HCEC 1CT (cell line): ENCODE data around the gene TGFBR1.
A peak's percentile ranks its signal among the peaks of the same experiment; 100 is the strongest.
"Not testable (repeated sequence)": the region's sequence is repeated elsewhere in the genome, so short reads cannot be mapped to it uniquely, and the experiment has no call there.

Experiments used
- DNase-seq: peaks from one replicate; pipeline ENCODE4 v3.0.0-alpha.2; 2017

The TGFBR1 gene

DNA sequence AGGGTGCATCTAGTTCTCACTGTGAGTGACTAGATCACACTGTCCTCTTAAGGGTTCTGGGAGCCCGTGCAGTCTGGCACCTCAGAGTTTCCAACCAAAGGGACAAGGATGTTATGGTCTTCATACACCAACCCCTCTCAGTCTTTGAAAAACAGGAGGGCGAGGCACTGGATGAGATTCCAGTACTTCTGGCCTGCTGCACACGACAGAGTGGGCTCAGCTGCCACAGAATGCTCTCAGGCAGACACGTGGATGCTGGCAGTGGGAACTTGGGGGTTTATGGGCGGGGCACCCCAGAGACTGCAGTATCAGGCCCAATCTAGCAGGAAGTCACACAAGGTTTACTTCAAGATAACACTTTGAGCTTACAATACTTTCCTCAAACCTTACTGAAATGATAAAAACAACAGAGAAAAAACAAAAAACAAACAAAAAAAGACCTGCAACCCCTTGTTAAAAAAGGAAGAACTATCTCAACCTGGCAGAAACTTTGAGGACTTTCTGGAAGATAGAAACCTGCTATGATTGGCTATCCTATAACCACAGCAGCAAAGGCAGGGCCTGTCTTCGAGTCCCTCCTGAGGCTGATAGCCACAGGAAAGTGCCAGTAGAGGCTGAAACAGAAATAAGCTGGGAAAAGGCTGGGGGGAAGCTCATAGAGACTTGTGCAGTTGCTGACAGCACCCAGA is 28.3 kb upstream of the TGFBR1 start:
- no peak for DNase-seq

DNA sequence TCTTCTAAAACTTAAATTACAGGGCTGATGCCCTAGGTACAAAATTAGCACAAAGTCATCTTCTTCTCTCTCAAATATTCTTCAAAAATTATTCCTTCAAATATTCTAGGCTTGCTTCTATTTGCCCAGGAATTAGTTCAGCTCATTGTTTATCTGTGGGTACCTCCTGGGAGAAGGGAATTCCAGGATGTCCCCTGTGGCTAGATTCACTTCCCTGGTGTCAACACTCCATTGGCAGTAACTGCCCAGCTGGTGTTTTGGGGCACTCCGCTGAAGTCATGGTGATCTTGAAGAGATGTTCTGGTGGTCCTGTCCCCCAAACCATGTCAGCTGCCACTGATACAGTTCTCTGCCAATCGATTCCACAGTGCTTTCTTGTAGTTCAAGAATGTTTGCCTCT is 26.2 kb upstream of the TGFBR1 start:
- DNase-seq = no peak

DNA sequence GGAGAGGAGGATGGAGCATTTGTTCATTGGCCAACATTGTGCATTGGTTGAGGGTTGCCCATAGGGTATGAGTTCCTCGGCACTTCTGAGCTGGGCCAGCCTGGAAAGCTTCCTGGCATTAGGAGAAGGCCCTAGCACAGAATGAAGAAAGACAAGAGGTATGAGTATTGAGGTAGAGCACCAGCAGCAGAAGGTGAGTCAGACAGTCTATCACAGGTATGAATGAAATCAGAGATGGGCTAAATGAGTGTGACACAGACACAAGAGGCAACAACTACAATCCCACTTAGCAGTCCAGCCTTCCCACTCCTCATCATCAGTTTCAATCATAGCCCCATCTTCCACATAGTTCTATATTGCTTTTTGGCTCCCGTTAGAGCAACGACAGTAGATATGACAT is 25.4 kb upstream of the TGFBR1 start:
- DNase-seq = no peak

DNA sequence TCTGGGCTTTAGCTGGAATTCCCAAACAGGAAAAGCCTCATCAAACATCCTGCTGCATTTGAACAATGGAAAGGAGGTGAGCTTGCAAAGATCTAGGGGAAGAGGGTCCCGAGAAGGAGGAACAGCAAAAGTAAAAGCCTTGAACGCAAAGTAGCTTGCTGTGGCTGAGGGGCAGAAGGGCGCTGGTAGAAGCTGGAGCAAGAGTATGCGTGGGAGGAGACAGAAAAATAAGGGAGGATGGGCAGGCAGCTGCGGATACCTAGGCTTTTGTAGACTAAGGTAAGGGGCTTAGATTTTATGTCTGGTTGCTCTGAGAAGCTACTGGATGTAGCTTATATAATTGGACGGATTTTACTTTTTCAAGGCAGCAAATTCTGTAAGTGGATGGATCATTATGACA is 21.9 kb upstream of the TGFBR1 start:
- no peak for DNase-seq

DNA sequence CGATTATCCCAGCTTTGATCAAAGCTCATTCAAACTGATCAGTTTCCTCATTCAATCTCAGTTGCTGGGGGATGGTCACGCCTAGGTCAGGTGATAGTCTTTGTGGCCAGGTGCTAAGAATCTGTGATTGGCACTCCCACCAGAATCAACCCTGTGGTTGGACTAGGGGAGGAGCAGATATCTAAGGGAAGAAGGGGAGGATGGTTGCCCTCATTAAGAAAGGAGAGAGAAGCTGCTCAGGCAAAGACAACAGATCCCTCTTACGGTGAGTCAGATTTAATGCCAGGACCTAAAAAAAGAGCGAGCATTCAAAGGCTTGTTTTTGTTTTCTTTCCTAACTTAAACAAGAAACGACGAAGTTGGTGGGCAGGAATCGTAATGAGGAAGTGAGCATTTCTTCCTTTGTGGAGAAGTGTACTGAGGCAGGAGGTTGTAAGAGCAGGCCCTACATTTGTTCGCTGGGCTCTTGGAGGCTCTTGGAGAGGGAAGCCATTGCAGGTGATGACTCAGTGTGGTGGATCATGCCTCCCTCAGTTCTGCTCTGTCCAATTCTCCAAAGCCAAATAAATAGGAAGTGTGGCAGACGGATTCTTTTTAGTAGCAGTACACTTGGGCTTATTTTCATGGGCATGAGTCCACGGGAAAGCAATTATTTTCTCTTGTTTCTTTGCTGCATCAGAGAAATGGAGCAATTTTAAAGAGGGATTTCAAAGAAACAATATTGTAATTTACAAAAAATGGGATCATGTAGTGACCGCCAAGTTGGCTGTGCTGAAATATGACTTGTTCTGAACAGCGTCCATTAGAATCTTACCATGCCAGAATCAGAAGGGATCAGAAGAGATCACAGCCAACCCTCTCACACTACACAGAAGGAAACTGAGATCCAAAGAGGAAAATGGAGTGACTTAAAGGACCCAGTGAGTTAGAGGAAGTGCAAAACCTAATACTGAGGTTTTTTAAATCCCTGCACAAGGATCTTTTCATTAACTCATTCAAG is 18.7 kb upstream of the TGFBR1 start:
- no peak for DNase-seq

DNA sequence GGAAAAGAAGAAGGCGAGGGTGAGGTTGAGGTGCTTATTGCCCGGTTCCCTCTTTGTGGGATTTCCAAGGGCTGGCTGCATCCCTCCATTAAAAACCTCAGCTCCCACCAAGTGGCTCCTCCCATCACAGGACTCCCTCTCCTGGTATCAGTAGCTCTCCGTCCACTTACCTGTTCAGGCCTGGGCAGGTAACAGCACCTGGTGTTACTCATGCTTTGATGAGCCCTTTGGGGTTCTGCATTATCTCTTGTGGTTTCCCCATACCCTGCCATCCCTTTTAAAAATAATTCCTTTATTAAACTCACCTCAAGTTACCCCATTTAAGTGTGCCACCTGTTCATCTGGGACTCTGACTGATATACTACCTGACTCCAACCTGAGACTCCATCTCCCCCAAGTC is 17.5 kb upstream of the TGFBR1 start:
- no peak for DNase-seq

DNA sequence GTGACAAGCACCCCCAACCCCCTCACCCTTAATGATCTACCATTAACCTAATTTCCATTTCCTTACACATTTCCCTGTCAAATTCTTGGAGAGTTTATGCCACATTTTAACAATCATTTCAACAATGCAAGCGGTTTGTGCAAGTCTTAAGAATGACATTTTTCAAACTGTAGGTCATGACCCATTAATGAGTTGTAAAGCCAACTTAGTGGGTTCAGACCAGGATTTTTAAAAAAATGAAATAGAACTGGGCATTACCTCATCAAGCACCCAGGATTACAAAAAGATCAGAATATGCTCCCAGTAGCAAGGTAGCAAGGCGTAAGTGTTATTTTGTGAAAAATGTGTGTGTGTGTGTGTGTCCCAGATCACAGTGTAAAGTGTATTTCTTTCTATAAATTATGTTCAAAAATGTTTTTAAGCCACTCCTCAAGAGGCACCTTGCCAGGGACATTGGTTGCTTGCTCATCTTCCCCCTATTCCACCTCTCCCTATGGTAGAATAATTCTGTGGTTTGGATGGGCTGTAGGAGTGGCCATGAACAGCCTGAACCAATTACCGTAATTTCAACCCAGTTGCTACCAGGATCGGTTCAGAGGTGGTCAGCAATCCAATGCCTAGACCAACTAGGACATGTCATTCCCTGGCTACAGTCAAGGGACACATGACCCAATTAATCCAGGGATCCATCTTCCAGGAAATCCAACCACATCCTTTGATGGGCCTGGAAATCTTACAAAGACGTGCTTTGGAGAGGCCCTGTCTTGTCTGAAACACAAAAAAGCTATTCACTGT is 14.4 kb upstream of the TGFBR1 start:
- DNase-seq = no peak

DNA sequence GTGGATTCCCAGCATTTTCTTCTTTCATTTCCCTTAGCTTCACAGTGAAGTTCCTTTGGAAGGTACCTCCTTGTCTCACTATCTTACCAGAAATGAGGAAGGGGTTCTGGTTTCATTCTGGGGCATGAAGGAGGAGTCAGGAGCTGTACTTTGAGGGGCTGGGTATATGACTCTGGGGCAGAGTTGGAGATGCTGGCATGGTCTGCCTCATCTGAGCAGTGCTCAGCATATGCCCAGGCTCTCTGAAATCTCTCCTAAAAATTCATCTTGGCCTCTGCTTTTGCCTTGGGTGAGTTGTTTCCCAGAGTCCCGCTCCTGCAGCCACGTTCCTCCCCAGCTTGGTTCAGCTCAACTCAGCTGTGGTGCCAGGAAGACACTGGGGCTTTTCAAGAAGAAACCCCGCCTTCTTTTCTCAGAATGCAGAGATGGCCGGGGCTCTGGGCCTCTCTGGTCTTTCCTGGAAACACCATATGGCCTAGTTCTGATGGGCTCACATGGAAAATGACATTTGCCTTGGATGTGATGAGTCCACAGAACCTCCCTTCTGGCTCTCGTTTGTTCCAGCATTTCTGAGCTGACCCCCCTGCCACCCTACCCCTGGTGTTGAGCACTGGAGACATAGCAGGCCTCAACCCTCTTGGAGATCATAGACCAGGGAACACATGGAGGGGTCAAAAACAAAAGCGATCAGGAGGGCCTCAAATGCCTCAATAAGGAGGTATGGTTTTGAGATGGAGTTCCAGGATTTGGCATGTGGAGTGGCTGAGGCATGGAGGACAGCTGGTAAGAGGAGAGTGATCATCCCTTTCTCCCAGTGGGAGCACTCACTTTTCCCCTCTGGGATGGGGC is 12.0 kb upstream of the TGFBR1 start:
- DNase-seq = no peak

DNA sequence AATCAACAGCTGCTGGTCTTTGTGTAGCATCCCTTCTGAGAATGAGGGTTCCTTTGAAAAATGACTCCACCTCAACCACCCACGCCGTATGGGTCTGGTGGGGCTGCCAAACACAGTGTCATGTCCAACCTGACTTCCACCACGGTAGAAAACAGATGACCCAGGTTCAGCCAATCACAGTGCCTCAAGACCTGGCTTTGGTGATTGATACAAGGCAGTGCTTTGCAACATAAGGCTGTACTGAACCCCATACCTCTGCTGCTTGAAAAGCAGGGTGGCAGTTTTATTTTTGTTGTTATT is 11.5 kb upstream of the TGFBR1 start:
- no peak for DNase-seq

DNA sequence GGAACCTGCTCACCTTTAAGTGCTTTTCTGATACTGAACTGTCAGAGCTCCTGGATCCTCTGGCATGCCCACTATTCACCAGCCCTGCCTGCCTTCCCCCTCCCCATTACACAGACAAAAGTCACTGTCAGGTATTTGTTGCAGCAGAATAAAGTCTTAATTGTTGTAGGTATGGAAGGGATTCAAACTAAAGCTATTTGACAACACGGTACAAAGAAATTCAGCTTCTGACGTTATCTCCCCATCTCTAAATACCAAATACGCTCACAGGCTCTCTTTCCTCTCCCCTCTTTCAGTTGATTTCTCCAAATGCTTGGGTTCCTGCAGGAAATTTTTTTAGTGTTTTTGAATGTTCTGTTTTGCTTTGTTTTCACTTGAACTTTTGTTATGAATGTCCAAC is 9.3 kb upstream of the TGFBR1 start:
- DNase-seq = no peak

DNA sequence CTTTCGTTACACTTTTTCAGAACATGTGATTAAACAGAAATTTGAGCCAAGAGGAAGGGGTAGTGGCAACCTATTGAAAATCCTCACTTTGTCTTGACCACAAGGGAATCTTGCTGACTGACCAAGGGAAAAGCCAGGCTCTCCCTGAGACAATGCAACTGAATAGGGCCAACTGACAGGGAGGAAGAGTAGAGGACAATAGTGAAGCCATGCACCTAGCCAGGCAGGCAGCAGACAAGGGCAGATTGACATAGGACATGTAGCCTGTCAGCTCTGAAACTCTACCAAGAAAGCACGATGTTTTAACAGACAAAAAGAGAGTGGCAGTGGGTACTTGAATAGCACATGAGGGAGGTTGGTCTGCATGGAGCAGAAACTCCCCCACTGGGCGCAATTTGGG is 8.5 kb upstream of the TGFBR1 start:
- no peak for DNase-seq

DNA sequence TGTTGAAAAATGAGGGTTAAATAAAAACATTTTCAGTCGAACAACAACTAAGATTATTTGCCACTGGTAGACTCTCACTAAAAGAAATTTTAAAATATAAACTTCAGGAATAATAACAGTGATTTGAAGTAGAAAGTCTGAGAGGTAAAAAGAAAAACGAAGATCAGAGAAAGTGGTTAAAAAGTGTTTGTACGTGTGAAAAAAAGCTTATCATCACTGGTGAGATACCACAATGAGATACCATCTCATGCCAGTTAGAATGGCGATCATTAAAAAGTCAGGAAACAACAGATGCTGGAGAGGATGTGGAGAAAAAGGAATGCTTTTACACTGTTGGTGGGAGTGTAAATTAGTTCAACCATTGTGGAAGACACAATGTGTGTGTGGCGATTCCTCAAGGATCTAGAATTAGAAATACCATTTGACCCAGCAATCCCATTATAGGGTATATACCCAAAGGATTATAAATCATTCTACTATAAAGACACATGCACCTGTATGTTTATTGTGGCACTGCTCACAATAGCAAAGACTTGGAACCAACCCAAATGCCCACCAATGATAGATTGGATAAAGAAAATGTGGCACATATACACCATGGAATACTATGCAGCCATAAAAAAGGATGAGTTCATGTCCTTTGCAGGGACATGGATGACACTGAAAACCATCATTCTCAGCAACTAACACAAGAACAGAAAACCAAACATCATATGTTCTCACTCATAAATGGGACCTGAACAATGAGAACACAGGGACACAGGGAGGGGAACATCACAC is 4.9 kb upstream of the TGFBR1 start:
- not testable (repeated sequence) for DNase-seq

DNA sequence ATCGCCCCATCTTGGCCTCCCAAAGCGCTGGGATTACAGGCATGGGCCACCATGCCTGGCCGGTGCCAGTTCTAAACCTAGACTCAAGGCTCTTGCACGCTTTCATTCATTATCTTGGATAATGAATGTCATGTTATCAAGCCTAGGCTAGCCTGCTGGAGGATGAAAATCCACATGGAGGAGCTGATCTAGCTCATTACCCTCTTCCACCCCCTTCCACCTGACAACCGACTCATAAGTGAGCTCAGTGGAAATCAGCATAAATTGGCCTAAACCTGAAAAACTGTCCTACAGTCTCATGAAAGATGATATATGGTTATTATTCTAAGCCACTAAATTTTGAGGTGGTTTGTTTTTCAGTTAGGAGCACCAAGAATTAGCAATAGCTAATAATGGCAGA is 3.6 kb upstream of the TGFBR1 start:
- no peak for DNase-seq

DNA sequence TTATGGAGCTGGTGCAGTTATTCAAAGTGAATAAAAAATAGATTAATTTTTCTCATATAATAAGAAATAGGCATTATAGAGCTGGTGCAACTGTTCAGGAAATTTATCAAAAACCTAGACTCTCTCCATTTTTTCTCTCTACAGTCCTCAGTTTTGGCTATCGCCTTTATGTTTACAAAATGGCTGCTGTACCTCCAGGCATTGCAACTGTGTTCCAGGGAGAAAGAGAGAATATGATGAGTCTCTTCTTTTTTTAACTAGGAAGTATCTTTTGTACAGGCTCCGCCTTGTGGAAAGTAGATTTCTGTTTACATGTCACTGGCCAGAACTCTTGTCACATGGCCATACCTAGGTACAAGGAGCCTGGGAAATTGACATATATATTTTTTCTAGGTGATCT is 3.1 kb upstream of the TGFBR1 start:
- DNase-seq = no peak

DNA sequence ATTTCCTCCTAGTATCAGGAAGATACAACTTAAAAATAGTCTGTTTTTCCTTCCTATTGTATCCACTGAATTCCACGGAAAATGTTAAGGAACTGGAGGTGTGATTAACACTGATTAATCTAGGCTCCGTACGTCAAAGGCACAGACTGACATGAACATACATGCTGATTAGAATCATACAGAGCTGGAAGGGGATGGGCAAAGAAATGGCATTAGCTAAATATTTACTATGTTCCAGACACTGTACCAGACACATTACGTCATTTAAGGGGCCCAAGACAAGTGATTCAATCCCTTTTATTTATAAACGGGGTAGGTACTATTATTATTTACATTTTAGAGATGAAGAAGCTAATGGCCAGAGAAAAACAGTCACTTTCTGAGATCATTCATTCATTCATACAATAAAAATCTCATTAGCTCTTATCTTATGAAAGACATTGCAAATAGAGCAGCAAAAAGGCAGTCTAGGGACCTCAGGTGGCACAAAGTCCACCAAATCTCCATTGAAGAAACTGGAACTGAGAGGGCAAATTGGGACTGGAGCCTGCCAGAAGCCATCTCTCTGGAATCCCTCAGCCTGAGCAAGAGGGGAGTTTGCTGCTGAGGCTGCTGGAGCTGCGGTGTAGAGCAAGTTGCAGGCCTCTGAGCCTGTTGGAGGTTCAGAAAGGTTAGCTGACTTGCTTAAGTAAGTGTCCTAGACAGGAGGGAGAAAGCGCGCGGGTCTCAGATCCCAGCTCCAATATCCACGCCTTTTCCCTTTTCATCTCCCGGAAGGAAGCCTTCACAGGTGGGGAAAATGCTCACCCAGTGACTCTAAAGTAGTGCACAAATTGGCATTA is 1.6 kb upstream of the TGFBR1 start:
- DNase-seq = no peak

DNA sequence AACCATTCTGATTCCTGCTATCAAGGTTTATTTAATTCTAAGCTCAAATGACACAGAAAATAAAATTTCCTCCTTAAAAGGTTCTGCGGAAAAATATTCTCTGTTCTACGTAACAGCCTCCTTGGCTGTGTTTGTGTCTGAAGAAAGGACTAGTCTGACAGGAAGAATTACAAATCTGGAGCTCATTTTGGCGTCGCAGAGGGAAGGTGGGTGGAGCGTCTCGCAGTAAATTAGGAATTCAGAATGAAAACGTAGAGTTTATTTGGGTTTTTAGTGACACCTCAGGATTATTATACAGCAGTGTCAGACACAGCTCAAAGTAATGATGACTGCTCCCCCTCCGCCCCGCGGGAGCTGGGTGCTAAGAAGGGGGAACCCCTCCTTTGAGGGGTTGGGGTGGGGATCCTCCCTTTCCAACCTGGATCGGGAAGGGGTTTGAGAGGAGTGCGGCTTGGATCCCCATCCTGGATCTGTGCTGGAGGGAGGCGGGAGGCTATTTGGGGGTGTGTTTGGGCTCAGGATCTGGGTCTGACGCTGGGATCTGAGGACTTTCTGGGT is 933 bp upstream of the TGFBR1 start:
- DNase-seq = peak; percentile 54

DNA sequence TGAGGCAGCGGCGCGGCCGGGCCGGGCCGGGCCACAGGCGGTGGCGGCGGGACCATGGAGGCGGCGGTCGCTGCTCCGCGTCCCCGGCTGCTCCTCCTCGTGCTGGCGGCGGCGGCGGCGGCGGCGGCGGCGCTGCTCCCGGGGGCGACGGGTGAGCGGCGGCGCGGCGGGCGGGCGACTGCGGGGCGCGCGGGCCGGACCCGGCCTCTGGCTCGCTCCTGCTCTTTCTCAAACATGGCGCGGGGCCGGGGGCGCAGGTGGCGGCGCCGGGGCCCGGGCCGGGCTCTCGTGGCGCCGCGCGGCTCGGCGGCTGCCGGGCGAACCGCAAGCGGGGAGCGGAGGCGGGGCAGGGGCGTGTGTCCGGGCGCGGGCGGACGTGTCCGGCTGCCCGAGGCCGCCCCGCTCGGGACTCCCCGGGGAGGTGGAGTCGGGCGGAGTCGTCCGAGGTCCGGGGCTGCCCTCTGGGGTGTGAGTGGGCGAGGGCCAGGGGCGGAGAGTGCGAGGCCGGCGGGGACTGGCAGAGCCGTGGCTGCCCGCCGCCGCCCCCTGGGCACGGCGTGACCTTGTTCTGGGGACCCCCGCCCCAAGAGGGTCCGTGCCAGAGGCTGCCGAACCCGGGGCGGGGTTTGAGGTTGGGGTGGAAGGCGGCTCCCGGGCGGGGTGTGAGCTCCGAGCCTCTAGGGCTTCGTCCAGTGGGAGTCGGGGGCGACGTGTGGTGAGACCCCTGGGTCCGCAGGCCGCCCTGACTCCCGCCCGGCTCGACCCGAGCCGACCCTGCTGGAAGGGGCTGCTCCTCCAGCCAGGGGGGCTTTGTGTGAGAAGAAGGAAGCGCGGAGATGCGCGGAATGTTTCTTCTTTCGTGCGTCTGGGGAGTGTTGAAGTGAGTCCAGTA is 485 bp downstream of the TGFBR1 start:
- DNase-seq = peak; percentile 76

DNA sequence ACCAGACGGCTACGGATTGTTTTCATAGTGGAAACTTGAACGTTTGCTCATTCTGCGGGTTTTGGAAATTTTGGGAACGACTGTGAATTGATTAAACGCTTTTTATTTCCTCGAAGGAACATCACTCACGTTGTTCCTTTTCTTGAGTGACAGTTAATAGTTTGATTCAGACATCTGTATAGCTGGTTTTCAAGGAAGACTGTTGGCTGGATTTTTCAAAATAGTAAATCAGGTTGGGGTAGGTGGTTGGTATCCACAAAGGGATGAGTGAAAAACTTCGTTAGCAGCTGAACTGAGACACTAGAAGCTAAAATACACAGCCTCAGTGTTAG is 1.1 kb downstream of the TGFBR1 start:
- peak; percentile 42 for DNase-seq

DNA sequence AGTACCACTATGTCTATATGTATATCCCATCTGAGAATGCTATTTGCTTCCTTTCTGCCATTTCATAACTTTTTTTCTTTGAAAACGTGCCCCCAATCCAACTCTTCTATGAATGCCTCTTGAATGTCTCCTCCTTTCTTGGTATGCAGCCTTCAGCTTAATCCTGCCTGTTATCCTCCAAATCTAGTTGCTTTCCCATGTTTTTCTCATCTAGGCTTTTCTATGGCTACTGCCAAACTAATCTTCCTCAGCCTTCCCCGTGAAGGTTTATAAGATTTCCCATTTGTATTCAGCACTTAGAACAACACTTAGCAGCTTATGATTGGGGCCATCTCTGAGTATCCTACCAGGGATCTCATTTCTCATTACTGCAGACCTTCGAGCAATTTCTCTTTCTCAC is 2.5 kb downstream of the TGFBR1 start:
- DNase-seq = no peak

DNA sequence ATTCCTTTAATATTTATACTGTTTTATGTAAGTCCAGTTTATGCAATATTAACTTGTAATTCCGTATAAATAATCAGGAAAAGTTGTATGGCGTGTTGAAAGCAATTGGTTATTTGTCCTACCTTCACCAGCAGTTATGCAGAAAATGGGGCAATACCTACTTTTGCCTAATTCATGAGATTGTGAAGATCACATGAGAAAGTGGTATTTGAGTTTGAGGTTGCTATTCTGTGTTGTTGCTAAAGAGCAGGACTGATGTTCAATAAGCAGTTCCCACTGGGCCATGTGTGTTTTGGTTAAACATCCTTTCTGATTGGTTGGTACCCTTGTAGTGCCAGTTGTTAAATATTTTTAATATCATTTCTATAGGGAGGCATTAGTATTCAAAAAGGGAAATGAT is 3.2 kb downstream of the TGFBR1 start:
- no peak for DNase-seq
